GM12865 (cell line): Measurements from ENCODE around the gene DNAJC1.
A peak's percentile ranks its signal among the peaks of the same experiment; 100 is the strongest.
"Not testable (repeated sequence)": the region's sequence is repeated elsewhere in the genome, so short reads cannot be mapped to it uniquely, and the experiment has no call there.

Source experiments
- DNase-seq: peaks from one replicate; pipeline ENCODE4 v3.0.0; 2010; ENCODE audit warnings: low read depth
- H3K4me3 ChIP-seq: 2 replicates; pipeline ENCODE4 v1.5.1; 2011; ENCODE audit warnings: mild to moderate bottlenecking, low read depth, low read length, control low read depth
- TF ChIP-seq, protein P1 (sequence below): IDR thresholded peaks from 2 replicates; pipeline ENCODE4 v1.5.1; 2011; ENCODE audit warnings: low read length, control low read depth, low read depth, inconsistent platforms; ENCODE audit not compliant: insufficient read depth; ENCODE audit errors: missing control alignments

The DNAJC1 gene

DNA sequence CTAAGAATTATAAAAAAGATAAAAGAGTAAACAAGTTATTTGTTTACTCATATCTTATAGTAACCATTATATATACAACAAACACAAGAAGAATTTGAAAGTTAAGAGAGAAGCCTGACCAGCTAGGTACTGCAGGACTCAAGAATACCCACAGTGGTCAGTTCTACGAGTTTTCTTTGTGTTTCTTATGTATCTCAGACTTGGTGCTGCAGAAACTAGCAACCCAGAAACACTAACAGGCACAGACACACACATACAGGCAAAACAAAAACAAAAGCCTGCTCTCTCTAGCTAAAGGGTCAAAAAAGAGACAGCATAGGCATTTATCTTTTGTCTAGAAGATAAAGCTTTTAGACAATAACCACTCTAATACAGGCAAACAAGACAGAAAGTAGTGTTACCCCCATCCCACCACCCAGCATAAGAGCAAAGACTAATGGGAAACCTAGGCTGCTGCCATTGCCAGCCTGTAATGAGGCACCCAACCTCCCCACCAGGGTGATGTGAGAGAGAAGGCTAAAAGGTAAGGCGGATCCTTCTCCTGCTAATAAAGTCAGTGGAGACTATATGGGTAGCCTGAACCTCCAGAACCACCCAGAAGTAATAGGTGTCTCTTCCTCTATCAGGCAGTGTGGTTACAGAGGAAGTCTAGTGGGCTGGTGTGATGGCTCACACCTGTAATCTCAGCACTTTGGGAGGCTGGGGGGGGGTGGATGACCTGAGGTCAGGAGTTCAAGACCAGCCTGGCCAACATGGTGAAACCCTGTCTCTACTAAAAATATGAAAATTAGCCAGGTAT is 113.9 kb downstream of the DNAJC1 start:
- TF ChIP-seq, protein P1, sequence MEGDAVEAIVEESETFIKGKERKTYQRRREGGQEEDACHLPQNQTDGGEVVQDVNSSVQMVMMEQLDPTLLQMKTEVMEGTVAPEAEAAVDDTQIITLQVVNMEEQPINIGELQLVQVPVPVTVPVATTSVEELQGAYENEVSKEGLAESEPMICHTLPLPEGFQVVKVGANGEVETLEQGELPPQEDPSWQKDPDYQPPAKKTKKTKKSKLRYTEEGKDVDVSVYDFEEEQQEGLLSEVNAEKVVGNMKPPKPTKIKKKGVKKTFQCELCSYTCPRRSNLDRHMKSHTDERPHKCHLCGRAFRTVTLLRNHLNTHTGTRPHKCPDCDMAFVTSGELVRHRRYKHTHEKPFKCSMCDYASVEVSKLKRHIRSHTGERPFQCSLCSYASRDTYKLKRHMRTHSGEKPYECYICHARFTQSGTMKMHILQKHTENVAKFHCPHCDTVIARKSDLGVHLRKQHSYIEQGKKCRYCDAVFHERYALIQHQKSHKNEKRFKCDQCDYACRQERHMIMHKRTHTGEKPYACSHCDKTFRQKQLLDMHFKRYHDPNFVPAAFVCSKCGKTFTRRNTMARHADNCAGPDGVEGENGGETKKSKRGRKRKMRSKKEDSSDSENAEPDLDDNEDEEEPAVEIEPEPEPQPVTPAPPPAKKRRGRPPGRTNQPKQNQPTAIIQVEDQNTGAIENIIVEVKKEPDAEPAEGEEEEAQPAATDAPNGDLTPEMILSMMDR = no peak
- H3K4me3 ChIP-seq = peak overlapping the region; percentile 37
- DNase-seq = peak; percentile 66

DNA sequence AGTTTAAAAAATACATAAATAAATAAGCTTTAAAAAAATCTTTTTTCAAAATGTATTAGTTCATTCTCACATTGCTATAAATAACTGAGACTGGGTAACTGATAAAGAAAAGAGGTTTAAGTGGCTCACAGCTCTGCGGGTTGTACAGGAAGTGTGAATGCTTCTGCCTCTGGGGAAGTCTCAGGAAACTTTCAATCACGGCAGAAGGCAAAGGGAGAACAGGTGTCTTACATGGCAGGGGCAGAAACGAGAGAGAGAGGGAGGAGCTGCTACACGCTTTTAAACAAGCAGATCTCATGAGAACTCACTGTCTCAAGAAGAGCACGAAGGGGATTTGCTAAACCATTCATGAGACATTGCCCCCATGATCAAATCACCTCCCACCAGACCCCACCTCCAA is 114.6 kb downstream of the DNAJC1 start:
- H3K4me3 ChIP-seq = peak overlapping the region; percentile 37
- TF ChIP-seq, protein P1 = no peak
- DNase-seq = peak; percentile 97

GRCh38 chr10:21885940-21886339 is 117.6 kb downstream of the DNAJC1 start:
- TF ChIP-seq, protein P1 = no peak

DNA sequence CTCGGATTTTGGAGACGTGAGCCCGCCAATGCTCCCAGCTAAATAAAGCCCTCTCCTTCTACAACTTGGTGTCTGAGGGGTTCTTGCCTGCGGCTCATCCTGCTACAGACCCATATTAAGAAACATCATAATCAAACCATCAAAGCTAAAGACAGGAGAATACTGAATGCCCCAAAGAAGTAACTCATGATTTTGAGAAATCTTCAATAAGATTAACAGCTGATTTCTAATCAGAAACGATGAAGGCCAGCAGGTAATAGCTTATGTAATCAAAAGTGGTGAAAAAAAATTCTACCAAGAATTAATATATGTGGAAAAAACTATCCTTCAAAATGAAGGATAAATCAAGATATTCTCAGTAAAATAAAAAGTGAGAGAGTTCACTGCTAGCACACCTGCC is 130.3 kb downstream of the DNAJC1 start:
- no peak for DNase-seq
- TF ChIP-seq, protein P1 = no peak
- no peak overlapping the region for H3K4me3 ChIP-seq

More at GRCh38 chr10:21885940-21886339, 117.6 kb downstream of the DNAJC1 start:
- no peak overlapping the region for H3K4me3 ChIP-seq
- peak; percentile 51 for DNase-seq

DNA sequence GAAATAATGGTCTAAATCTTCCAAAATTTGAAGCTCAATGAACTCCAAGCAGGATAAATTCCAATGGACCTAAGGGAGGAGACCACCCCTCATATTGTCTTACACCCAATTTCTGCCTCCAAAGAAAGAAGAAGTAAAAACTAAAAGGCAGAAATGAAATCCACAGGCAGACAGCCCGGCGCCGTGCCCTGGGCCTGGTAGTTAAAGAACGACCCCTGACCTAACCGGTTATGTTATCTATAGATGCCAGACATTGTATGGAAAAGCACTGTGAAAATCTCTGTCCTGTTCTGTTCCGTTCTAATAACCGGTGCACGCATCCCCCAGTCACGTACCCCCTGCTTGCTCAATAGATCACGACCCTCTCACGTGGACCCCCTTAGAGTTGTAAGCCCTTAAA is 130.8 kb downstream of the DNAJC1 start:
- H3K4me3 ChIP-seq, DNase-seq: not testable (repeated sequence)

DNA sequence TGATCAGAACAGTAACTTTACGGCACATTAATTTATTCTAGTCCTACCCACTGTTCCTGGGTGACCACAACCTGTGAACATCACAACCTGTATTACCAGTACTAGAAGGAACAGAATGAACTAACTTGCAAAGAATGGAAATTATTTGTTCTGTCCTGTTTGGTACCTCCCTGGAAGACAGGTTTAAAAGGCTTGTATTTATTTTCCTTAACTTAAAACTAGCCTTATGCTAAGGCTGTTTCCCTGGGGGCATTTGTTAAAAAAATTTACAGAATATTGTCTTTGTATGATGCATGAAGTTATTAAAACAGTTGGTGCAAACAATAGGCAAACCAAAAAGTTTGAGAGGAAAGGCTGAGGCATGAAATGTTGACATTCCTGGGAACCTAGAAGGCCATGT is 132.7 kb downstream of the DNAJC1 start:
- no peak overlapping the region for H3K4me3 ChIP-seq
- TF ChIP-seq, protein P1 = no peak
- DNase-seq = no peak

DNA sequence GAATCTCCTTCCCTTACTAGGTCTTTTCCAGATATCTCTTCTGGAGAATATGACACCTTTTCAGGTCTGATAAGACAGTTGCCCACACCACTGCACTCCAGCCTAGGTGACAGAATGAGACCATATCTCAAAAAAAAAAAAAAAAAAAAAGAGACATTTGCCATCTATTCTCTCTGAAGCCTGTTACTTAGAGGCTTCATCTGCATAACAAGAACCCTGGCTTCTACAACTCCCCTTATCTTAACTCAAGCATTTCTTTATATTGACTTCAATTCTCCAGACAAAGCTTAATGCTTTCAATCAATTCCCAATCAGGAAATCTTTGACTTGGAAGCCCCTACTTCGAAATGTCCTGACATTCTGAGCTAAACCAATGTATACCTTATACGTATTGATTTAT is 134.4 kb downstream of the DNAJC1 start:
- H3K4me3 ChIP-seq, DNase-seq: not testable (repeated sequence)

DNA sequence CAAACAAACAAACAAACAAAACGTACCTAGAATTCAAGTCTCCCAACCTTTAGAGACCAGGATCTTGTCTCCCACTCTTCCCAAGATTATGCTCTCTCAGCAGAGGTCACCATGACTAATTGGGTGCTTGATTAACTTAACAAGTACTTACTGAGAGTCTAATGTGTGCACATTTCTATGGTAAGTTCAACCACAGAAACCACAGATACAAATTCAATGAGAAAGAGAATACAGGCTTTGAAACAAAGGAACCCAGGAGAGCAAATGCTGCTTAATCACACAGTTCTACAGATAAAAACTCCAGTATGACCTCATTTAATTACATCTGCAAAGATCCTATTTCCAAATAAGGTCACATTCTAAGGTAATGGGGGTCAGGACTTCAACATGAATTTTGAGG is 142.8 kb downstream of the DNAJC1 start:
- peak; percentile 5 for DNase-seq
- no peak overlapping the region for H3K4me3 ChIP-seq
- TF ChIP-seq, protein P1 = no peak
